Vagina (tissue), 1 donor: ENCODE results near the gene KRTAP9-1. TPM values are rescaled to one million over a fixed set of nuclear protein-coding genes. Genes with fewer than 3 reads are reported as not detected.

Source experiments
- small RNA-seq: library from RNA; depleted of rRNA; stranded (forward); fragments of <200 nt; gene quantifications from one replicate; pipeline ENCODE3, GENCODE V24; 2016
- total RNA-seq: library from RNA; depleted of rRNA; stranded (reverse); fragments of >200 nt; gene quantifications from one replicate; pipeline ENCODE4 v1.2.3, GENCODE V29; 2016

Gene KRTAP9-1
- total RNA-seq, 1 donor from 2014 or later = not detected

Small RNA genes lying within 50 kb of the gene (small RNA-seq; reads per million reads assigned to genes)
- gene KRTAP4-17P = not detected

Other genes with a start within 250 kb of the KRTAP9-1 start
- gene KRT39, start 222.9 kb upstream of the KRTAP9-1 start, total RNA-seq = not detected
- gene KRT40, start 205.6 kb upstream of the KRTAP9-1 start, total RNA-seq = not detected
- gene KRTAP3-3, start 195.7 kb upstream of the KRTAP9-1 start, total RNA-seq = not detected
- gene KRTAP3-2, start 190.0 kb upstream of the KRTAP9-1 start, total RNA-seq = not detected
- not detected for gene KRTAP3-1, start 180.8 kb upstream of the KRTAP9-1 start, total RNA-seq
- not detected for gene KRTAP1-5, start 162.7 kb upstream of the KRTAP9-1 start, total RNA-seq
- gene KRTAP1-4, start 159.7 kb upstream of the KRTAP9-1 start, total RNA-seq = not detected
- not detected for gene KRTAP1-3, start 155.0 kb upstream of the KRTAP9-1 start, total RNA-seq
- gene KRTAP1-1, start 148.4 kb upstream of the KRTAP9-1 start, total RNA-seq = not detected
- not detected for gene KRTAP2-1, start 142.6 kb upstream of the KRTAP9-1 start, total RNA-seq
- not detected for gene KRTAP2-2, start 134.7 kb upstream of the KRTAP9-1 start, total RNA-seq
- not detected for gene KRTAP2-3, start 129.8 kb upstream of the KRTAP9-1 start, total RNA-seq
- gene KRTAP2-4, start 124.0 kb upstream of the KRTAP9-1 start, total RNA-seq = not detected
- not detected for gene KRTAP4-7, start 105.7 kb upstream of the KRTAP9-1 start, total RNA-seq
- not detected for gene KRTAP4-8, start 91.7 kb upstream of the KRTAP9-1 start, total RNA-seq
- not detected for gene KRTAP4-16, start 87.7 kb upstream of the KRTAP9-1 start, total RNA-seq
- not detected for gene KRTAP4-9, start 84.5 kb upstream of the KRTAP9-1 start, total RNA-seq
- not detected for gene KRTAP4-11, start 71.5 kb upstream of the KRTAP9-1 start, total RNA-seq
- gene KRTAP4-12, start 65.7 kb upstream of the KRTAP9-1 start, total RNA-seq = not detected
- gene KRTAP4-6, start 49.3 kb upstream of the KRTAP9-1 start, total RNA-seq = not detected
- not detected for gene KRTAP4-5, start 40.1 kb upstream of the KRTAP9-1 start, total RNA-seq
- not detected for gene KRTAP4-4, start 29.1 kb upstream of the KRTAP9-1 start, total RNA-seq
- not detected for gene KRTAP4-3, start 21.7 kb upstream of the KRTAP9-1 start, total RNA-seq
- gene KRTAP4-2, start 11.7 kb upstream of the KRTAP9-1 start, total RNA-seq = not detected
- not detected for gene KRTAP4-1, start 5.0 kb upstream of the KRTAP9-1 start, total RNA-seq
- gene KRTAP9-2, start 36.8 kb downstream of the KRTAP9-1 start, total RNA-seq = not detected
- gene KRTAP9-3, start 42.6 kb downstream of the KRTAP9-1 start, total RNA-seq = not detected
- gene KRTAP9-8, start 48.1 kb downstream of the KRTAP9-1 start, total RNA-seq = not detected
- gene KRTAP9-4, start 59.8 kb downstream of the KRTAP9-1 start, total RNA-seq = not detected
- not detected for gene KRTAP9-9, start 65.5 kb downstream of the KRTAP9-1 start, total RNA-seq
- not detected for gene KRTAP9-6, start 75.5 kb downstream of the KRTAP9-1 start, total RNA-seq
- not detected for gene KRTAP9-7, start 85.8 kb downstream of the KRTAP9-1 start, total RNA-seq
- not detected for gene KRTAP29-1, start 113.0 kb downstream of the KRTAP9-1 start, total RNA-seq
- not detected for gene KRTAP16-1, start 119.4 kb downstream of the KRTAP9-1 start, total RNA-seq
- not detected for gene KRTAP17-1, start 125.8 kb downstream of the KRTAP9-1 start, total RNA-seq
- 1.5 TPM for gene KRT33A, start 160.9 kb downstream of the KRTAP9-1 start, total RNA-seq
- gene KRT33B, start 179.9 kb downstream of the KRTAP9-1 start, total RNA-seq = not detected
- 0.74 TPM for gene KRT34, start 192.4 kb downstream of the KRTAP9-1 start, total RNA-seq
- gene KRT31, start 207.7 kb downstream of the KRTAP9-1 start, total RNA-seq = not detected
- not detected for gene KRT37, start 234.7 kb downstream of the KRTAP9-1 start, total RNA-seq